ENCODE measurements around the gene KRT2.

KRT2 gene

GRCh38 chr12:52613384-52614030, 38.5 kb downstream of the KRT2 start:
- no peak for DNase-seq

GRCh38 chr12:52612431-52613383, 39.3 kb downstream of the KRT2 start:
- no peak for DNase-seq

- DNase-seq = no peak
Observed at GRCh38 chr12:52611080-52611468, 40.9 kb downstream of the KRT2 start.

- no peak for DNase-seq
Observed at GRCh38 chr12:52608826-52609630, 43.0 kb downstream of the KRT2 start.

GRCh38 chr12:52608161-52608560, 43.9 kb downstream of the KRT2 start:
- DNase-seq = no peak

- no peak for DNase-seq
Observed at GRCh38 chr12:52607314-52607713, 44.7 kb downstream of the KRT2 start.

GRCh38 chr12:52606581-52607218, 45.3 kb downstream of the KRT2 start:
- no peak for DNase-seq

GRCh38 chr12:52606096-52606495, 45.9 kb downstream of the KRT2 start:
- DNase-seq = no peak

GRCh38 chr12:52605542-52605941, 46.5 kb downstream of the KRT2 start:
- DNase-seq = no peak

GRCh38 chr12:52604859-52605258, 47.2 kb downstream of the KRT2 start:
- no peak for DNase-seq

- no peak for DNase-seq
Observed at GRCh38 chr12:52603314-52603713, 48.7 kb downstream of the KRT2 start.

- DNase-seq = no peak
Observed at GRCh38 chr12:52602552-52602951, 49.5 kb downstream of the KRT2 start.

- no peak for DNase-seq
Observed at GRCh38 chr12:52601671-52602070, 50.3 kb downstream of the KRT2 start.

GRCh38 chr12:52600941-52601481, 51.0 kb downstream of the KRT2 start, which contains the start of gene KRT72:
KRT72 (minus strand) TSS chr12:52601463; CDS start chr12:52601452, 11 bp downstream.
- no peak for DNase-seq

GRCh38 chr12:52600475-52600874, 51.5 kb downstream of the KRT2 start:
- DNase-seq = no peak

- no peak for DNase-seq
Observed at GRCh38 chr12:52600071-52600470, 51.9 kb downstream of the KRT2 start.

GRCh38 chr12:52598966-52599365, 53.0 kb downstream of the KRT2 start:
- no peak for DNase-seq
